Head of caudate nucleus (tissue), 42 donors: Measurements from ENCODE around the gene SLC25A25.
"Not testable (repeated sequence)": the region's sequence is repeated elsewhere in the genome, so short reads cannot be mapped to it uniquely, and the experiment has no call there.

ENCODE experiments used
- DNase-seq, 42 donors: peaks; one replicate each; pipeline versions ENCODE4 v3.0.0 to v3.0.0-alpha.2; 2020 to 2021; ENCODE audit warnings: mixed read lengths in 7 of 42
- intact Hi-C: fragments of 100-400 bp; cut with DNase I; formaldehyde crosslinking; loops from one replicate; pipeline ENCODE4 v1.15.0; 2022

SLC25A25 gene

GRCh38 chr9:128067645-128068385 lies at the start of gene SLC25A25:
TSS of gene SLC25A25 (plus strand) at chr9:128068232. CDS start at chr9:128068320, 88 bp downstream.
- intact Hi-C loops = loop anchor here (10.0 kb wide), 1 partner anchor 123 kb away; no protein-coding TSS in a partner anchor
- DNase-seq = peak; percentile 99 to 100 (median 100)

DNA sequence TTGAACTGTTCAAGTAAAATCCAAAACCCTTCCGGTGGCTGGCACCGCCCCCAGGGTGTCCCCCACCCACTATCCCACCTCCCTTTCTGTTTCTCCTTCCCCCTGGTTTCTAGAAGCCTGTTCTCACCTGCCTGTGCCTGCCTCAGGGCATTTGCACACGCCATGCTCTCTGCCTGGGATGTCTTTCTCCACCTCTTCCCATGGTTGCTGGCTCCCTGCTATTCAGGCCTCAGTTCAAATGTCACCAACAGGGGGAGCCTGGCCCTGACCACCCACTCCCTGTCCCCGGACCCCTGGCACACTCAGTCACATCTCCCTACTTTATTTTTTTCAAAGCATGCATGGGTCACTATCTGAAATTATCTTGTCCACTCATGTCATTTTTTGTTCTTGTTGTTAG lies 47.3 kb upstream of the SLC25A25 start:
- intact Hi-C loops = no loop called here
- DNase-seq = no peak

DNA sequence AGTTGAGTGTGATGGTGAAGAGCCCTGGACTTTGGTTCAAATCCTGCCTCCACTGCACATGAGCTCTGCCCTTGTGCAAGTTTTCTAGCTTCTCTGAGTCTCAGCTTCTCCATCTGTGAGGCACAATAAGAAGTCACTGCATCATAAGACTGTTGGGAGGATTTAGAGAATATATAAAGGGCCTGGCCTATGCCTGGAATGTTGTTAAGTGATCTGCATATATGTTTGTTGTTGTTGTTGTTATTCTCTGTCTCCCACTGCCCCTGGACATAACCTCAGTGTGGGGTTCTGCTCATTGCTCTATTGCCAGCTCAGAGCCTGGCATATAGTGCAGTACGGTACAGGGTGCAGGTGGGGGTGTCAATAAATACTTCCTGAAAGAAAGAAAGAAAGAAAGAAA lies 46.9 kb upstream of the SLC25A25 start:
- DNase-seq = no peak
- intact Hi-C loops = no loop called here

- DNase-seq = no peak
- intact Hi-C loops = no loop called here
Observed at GRCh38 chr9:128022886-128023285, 45.1 kb upstream of the SLC25A25 start.

GRCh38 chr9:128023671-128024070 lies 44.4 kb upstream of the SLC25A25 start:
- intact Hi-C loops, DNase-seq: not testable (repeated sequence)

DNA sequence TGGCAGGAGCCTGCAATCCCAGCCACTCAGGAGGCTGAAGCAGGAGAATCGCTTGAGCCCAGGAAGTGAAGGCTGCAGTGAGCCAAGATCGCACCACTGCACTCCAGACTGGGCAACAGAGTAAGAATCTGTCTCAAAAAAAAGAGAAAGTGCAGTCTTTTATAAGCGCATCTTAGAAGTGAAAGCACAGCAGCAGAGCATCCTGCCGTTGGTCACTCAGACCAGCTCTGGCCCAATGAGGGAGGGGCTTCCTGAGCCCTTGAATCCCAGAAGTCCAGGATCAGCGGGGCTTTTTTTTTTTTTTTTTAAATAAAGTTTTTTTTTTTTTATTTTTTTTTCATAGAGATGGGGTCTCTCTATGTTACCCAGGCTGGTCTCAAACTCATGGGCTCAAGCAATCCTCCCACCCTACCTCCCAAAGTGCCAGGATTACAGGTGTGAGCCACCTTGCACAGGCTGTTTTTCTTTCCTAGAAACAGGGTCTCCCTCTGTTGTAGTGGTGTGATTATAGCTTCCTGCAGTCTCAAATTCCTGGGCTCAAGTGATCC lies 43.2 kb upstream of the SLC25A25 start:
- intact Hi-C loops = no loop called here
- DNase-seq = no peak

DNA sequence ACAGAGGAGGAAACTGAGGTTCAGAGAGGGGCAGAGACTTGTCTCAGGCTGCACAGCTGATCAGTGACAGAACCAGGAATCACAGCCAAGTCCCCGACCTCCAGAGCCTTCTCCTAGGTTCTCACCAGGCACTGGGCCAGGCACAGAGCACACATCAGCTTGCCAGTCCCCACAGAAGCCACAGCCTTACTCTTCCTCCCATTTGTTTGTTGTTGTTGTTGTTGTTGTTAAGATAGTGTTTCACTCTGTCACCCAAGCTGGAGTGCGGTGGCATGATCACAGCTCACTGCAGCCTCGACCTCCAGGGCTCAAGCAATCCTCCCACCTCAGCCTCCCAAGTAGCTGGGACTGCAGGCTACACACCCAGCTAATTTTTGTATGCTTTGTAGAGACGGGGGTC lies 42.3 kb upstream of the SLC25A25 start:
- no peak for DNase-seq
- intact Hi-C loops = no loop called here

DNA sequence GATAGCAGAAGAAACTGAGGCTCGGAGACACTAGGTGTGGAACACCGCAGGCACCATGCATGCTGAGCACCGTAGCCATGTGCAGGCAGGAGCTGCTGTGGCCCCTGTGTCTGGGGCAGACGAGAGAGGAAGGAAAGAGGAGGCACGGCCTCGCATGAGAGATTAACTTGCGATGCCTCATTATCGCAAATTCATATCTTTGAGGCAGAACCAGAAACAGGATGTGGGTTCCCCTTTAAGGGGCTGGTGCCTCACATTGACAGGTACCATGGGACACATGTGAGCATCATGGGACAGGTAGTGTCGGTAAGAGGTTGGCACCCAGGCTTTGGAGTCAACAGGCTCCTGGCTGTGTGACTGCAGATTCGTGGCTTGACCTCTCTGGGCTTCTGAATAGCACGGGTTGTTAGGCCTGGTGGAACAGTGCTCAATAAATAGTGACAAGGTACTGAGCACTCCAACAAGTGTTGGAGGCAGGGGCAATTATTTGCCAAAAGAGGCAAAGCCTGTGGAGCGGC lies 41.7 kb upstream of the SLC25A25 start:
- DNase-seq = peak in 1 of 42 donors; percentile 7
- intact Hi-C loops = no loop called here

- no peak for DNase-seq
- intact Hi-C loops = no loop called here
Observed at GRCh38 chr9:128026773-128027541, 41.1 kb upstream of the SLC25A25 start.

- DNase-seq = no peak
- intact Hi-C loops = no loop called here
Observed at GRCh38 chr9:128027705-128028104, 40.3 kb upstream of the SLC25A25 start.

GRCh38 chr9:128033609-128034008 lies 34.4 kb upstream of the SLC25A25 start:
- no peak for DNase-seq
- intact Hi-C loops = loop anchor here (2.0 kb wide), 1 partner anchor 91 kb away; no protein-coding TSS in a partner anchor

- intact Hi-C loops = loop anchor here (2.0 kb wide), 1 partner anchor 92 kb away; no protein-coding TSS in a partner anchor
- DNase-seq = peak; percentile 35 to 88 (median 72)
Observed at GRCh38 chr9:128034821-128035652, 33.0 kb upstream of the SLC25A25 start.

GRCh38 chr9:128036522-128036921 lies 31.5 kb upstream of the SLC25A25 start:
- DNase-seq, intact Hi-C loops: not testable (repeated sequence)

DNA sequence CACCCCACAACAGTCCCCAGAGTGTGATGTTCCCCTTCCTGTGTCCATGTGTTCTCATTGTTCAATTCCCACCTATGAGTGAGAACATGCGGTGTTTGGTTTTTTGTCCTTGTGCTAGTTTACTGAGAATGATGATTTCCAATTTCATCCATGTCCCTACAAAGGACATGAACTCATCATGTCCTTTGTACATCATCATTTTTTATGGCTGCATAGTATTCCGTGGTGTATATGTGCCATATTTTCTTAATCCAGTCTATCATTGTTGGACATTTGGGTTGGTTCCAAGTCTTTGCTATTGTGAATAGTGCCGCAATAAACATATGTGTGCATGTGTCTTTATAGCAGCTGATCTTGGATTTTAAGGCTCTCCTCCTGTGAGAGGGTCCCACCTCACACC lies 27.2 kb upstream of the SLC25A25 start:
- DNase-seq, intact Hi-C loops: not testable (repeated sequence)

- intact Hi-C loops = no loop called here
- no peak for DNase-seq
Observed at GRCh38 chr9:128042043-128042442, 26.0 kb upstream of the SLC25A25 start.

DNA sequence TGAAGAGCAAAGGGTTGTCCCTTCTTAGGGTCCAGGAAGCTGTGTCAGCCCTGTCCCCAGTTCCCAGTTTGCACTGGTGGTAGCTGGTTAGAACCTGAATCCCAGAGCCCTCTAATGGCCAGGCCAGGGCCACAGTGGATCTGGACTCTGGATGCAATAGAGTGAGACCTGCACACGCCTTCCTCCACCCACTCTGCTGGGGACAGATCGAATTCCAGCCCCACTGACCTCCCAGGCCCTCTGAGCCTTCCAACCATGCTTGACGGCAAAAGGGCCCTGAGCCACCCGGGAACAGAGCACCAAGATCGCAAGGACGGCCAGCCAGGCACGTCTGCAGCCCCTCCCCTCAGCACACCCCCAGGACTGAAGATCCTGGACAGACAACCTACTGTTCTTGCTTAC lies 24.6 kb upstream of the SLC25A25 start:
- intact Hi-C loops = no loop called here
- DNase-seq = no peak

- intact Hi-C loops, DNase-seq: not testable (repeated sequence)
Observed at GRCh38 chr9:128045409-128045808, 22.6 kb upstream of the SLC25A25 start.

DNA sequence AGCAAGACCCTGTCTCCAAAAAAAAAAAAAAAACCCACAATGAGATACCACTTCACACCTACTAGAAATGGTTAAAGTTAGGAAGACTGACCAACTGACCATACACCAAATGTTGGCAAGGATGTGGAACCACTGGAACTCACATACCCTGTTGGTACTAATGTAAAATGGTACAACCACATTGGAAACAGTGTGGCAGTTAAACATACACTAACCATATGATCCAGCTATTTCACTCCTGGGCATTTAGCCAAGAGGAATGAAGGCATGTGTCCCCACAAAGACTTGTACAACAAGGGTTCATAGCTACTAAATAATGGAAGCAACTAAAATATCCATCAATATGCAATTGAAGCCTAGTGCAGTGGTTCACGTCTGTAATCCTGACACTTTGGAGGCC lies 22.2 kb upstream of the SLC25A25 start:
- intact Hi-C loops = no loop called here
- no peak for DNase-seq

DNA sequence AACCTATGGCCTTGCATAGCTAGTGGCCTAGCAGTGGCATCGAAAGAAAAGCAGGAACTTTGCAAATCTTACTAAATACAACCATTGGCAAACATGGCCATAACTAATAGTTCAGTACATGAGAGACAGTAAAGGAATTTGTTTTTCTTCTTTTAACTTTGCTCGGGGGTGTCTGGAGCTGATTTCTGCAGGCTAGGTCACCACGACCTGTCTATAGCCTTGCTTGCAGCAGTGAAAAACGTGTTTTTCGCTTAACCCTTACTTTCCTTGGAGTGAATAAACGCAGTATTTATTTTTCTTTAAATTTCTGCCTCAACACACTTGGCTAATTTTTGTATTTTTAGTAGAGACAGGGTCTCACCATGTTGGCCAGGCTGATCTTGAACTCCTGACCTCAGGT lies 20.8 kb upstream of the SLC25A25 start:
- intact Hi-C loops = no loop called here
- DNase-seq = no peak
